HG02884 (cell line): ENCODE data around the gene AP2A1.

Experiments used
- ATAC-seq: cut with Tn5 transposase; IDR thresholded peaks from one replicate; pipeline ENCODE4 v1.9.1; 2021; ENCODE audit warnings: mild to moderate bottlenecking, moderate library complexity; ENCODE audit not compliant: unreplicated experiment

The AP2A1 gene

GRCh38 chr19:49836176-49837008 is 69.6 kb downstream of the AP2A1 start:
- no peak for ATAC-seq

GRCh38 chr19:49837009-49837310 is 70.2 kb downstream of the AP2A1 start:
- no peak for ATAC-seq

GRCh38 chr19:49837425-49837824 is 70.6 kb downstream of the AP2A1 start:
- no peak for ATAC-seq

GRCh38 chr19:49838885-49839588 is 72.2 kb downstream of the AP2A1 start:
- ATAC-seq = no peak

- ATAC-seq = no peak
Observed at GRCh38 chr19:49839713-49840112, 72.9 kb downstream of the AP2A1 start.

- no peak for ATAC-seq
Observed at GRCh38 chr19:49840321-49840720, 73.5 kb downstream of the AP2A1 start.

GRCh38 chr19:49840736-49841249 is 74.0 kb downstream of the AP2A1 start:
- ATAC-seq = no peak

GRCh38 chr19:49843265-49843664 is 76.5 kb downstream of the AP2A1 start:
- no peak for ATAC-seq

GRCh38 chr19:49844138-49845095 is 77.6 kb downstream of the AP2A1 start:
- ATAC-seq = no peak

GRCh38 chr19:49845414-49845813 is 78.6 kb downstream of the AP2A1 start:
- no peak for ATAC-seq

GRCh38 chr19:49846408-49846807 is 79.6 kb downstream of the AP2A1 start:
- no peak for ATAC-seq

- no peak for ATAC-seq
Observed at GRCh38 chr19:49847731-49848696, 81.2 kb downstream of the AP2A1 start.

- no peak for ATAC-seq
Observed at GRCh38 chr19:49848938-49849337, 82.1 kb downstream of the AP2A1 start.

GRCh38 chr19:49849433-49850220 is 82.8 kb downstream of the AP2A1 start:
- ATAC-seq = no peak

GRCh38 chr19:49850221-49850486 is 83.4 kb downstream of the AP2A1 start:
- ATAC-seq = no peak

- ATAC-seq = no peak
Observed at GRCh38 chr19:49850487-49851342, 83.9 kb downstream of the AP2A1 start, which contains the start of gene PTOV1. TSS of gene PTOV1 (plus strand) at chr19:49851159.

- ATAC-seq = no peak
Observed at GRCh38 chr19:49851456-49852259, 84.9 kb downstream of the AP2A1 start.
